ENCODE results near the gene HTT. TPM values are rescaled to one million over a fixed set of nuclear protein-coding genes. Genes with fewer than 3 reads are reported as not detected.

The HTT gene
- total and polyA plus RNA-seq, 10 donors = 10.0 to 124 (median 84.4) TPM

GRCh38 chr4:3030566-3031356 is 43.7 kb upstream of the HTT start:
- no peaks in the 10 kb centered on the region for H3K9me3 ChIP-seq
- no peaks in the 10 kb centered on the region for H3K27me3 ChIP-seq (replicated peaks in 1 of 7)
- intact Hi-C loops (cut with DNase I; ENCODE audit: low total_unique reads) = no loop called here
- 74 to 83% (median 75%) methylated on average over 18 of the region's 18 CpGs for WGBS, 5 donors
- no peak overlapping the region for H3K27ac ChIP-seq
- no peaks in the 10 kb centered on the region for H3K36me3 ChIP-seq
- H3K4me3 ChIP-seq = no peak overlapping the region
- TF ChIP-seq POLR2AphosphoS5 (IDR thresholded peaks at IDR 0.05) (no peak), CTCF (IDR thresholded peaks at IDR 0.05 in 8 of 11, conservative IDR thresholded peaks at IDR 0.05 in 3 of 11) (no peak)
- DNase-seq = no peak
- no peaks in the 10 kb centered on the region for H3K4me1 ChIP-seq

- Histone ChIP-seq H3K27ac (no peak overlapping the region), H3K4me1 (no peaks in the 10 kb centered on the region), H3K4me3 (no peak overlapping the region), H3K36me3 (no peaks in the 10 kb centered on the region), H3K9me3 (no peaks in the 10 kb centered on the region), H3K27me3 (replicated peaks in 1 of 7) (no peaks in the 10 kb centered on the region)
- intact Hi-C loops (cut with DNase I; ENCODE audit: low total_unique reads) = no loop called here
- TF ChIP-seq CTCF (IDR thresholded peaks at IDR 0.05 in 8 of 11, conservative IDR thresholded peaks at IDR 0.05 in 3 of 11) (no peak), POLR2A (IDR thresholded peaks at IDR 0.05) (no peak), POLR2AphosphoS5 (IDR thresholded peaks at IDR 0.05) (no peak)
- WGBS, 5 donors = 66 to 89% (median 77%) methylated on average over 12 of the region's 12 CpGs
- no peak for DNase-seq
Measured at GRCh38 chr4:3031357-3032082, 43.0 kb upstream of the HTT start.

GRCh38 chr4:3034231-3034630 is 40.2 kb upstream of the HTT start:
- H3K27me3 ChIP-seq (replicated peaks in 1 of 7) = no peaks in the 10 kb centered on the region
- no peak for TF ChIP-seq CTCF (IDR thresholded peaks at IDR 0.05 in 8 of 11, conservative IDR thresholded peaks at IDR 0.05 in 3 of 11)
- TF ChIP-seq POLR2AphosphoS5 (IDR thresholded peaks at IDR 0.05) = no peak
- no peak for TF ChIP-seq POLR2A (IDR thresholded peaks at IDR 0.05)
- H3K27ac ChIP-seq = no peak overlapping the region
- no peak for DNase-seq
- H3K36me3 ChIP-seq = no peaks in the 10 kb centered on the region
- WGBS, 5 donors = 84 to 92% (median 89%) methylated on average over 8 of the region's 8 CpGs
- H3K4me1 ChIP-seq = peaks cover 9 to 23% (median 15%) of the 10 kb centered on the region in 6 donors
- intact Hi-C loops (cut with DNase I; ENCODE audit: low total_unique reads) = no loop called here
- no peaks in the 10 kb centered on the region for H3K9me3 ChIP-seq
- no peak overlapping the region for H3K4me3 ChIP-seq

- no peaks in the 10 kb centered on the region for H3K36me3 ChIP-seq
- no peak overlapping the region for H3K4me3 ChIP-seq
- H3K9me3 ChIP-seq = no peaks in the 10 kb centered on the region
- WGBS, 5 donors = 84 to 92% (median 86%) methylated on average over 8 of the region's 8 CpGs
- TF ChIP-seq POLR2A (IDR thresholded peaks at IDR 0.05) = no peak
- TF ChIP-seq POLR2AphosphoS5 (IDR thresholded peaks at IDR 0.05) = no peak
- no peak overlapping the region for H3K27ac ChIP-seq
- H3K4me1 ChIP-seq = peaks cover 9 to 33% (median 19%) of the 10 kb centered on the region in 6 donors
- no peak for DNase-seq
- no peaks in the 10 kb centered on the region for H3K27me3 ChIP-seq (replicated peaks in 1 of 7)
- intact Hi-C loops (cut with DNase I; ENCODE audit: low total_unique reads) = no loop called here
Measured at GRCh38 chr4:3035249-3035648, 39.2 kb upstream of the HTT start.

All from spleen (tissue), 11 donors.